NCI-H510A treated with DMSO at 0.1 percent for 48 hours (cell line): Measurements from ENCODE around the gene CDYL2.
A peak's percentile ranks its signal among the peaks of the same experiment; 100 is the strongest.
"Not testable (repeated sequence)": the region's sequence is repeated elsewhere in the genome, so short reads cannot be mapped to it uniquely, and the experiment has no call there.

ENCODE experiments used
- DNase-seq: peaks from one replicate; lab custom pipeline; 2025; lab: John Stamatoyannopoulos, UW

CDYL2 gene, protein sequence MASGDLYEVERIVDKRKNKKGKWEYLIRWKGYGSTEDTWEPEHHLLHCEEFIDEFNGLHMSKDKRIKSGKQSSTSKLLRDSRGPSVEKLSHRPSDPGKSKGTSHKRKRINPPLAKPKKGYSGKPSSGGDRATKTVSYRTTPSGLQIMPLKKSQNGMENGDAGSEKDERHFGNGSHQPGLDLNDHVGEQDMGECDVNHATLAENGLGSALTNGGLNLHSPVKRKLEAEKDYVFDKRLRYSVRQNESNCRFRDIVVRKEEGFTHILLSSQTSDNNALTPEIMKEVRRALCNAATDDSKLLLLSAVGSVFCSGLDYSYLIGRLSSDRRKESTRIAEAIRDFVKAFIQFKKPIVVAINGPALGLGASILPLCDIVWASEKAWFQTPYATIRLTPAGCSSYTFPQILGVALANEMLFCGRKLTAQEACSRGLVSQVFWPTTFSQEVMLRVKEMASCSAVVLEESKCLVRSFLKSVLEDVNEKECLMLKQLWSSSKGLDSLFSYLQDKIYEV

DNA sequence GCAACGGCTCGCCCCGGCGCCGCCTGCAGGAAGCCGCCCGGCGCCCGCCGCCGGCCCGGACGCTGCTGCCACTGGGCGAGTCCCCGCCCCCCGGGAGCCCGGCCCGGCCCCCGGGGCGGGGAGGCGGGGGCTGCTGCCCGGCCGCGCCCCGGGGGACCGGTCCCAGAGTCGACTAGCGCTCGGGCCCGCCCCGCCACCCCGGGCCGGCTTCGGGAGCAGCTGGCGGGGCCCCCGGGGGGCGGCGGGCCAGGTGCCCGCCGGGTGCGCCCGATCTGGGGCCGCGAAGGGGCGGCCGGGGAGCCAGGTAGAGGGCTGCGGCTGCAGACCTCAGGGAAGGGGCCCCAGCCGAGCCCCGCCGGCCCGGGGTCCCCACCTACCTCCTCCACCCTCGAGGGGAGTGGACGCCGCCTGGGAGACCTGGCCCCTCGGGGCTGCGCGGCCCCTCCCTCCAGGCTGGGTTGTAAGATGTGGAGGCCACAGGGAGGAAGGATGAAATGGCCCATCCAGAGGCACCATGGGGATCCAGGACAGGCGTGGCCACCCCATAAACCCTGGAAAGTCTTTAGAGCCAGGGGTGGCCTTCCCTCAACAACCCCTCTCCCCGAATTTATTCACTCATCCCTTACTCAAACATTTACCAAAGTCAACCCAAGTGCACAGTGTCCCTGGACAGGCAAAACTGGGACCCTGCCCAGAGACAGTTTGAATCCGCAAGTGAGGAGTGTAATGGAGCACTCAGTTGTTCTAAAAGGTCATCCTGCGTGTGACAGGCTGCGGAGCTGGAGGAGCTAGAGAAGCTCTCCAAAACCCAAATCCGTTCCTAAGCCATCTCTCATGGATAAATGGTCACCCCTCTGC lies at the start of gene CDYL2:
Gene CDYL2, minus strand, starts transcription at position 73 of the 858 bp plus-strand sequence. CDS start 425 bp downstream, outside the sequence.
- DNase-seq, result peak; percentile 15

DNA sequence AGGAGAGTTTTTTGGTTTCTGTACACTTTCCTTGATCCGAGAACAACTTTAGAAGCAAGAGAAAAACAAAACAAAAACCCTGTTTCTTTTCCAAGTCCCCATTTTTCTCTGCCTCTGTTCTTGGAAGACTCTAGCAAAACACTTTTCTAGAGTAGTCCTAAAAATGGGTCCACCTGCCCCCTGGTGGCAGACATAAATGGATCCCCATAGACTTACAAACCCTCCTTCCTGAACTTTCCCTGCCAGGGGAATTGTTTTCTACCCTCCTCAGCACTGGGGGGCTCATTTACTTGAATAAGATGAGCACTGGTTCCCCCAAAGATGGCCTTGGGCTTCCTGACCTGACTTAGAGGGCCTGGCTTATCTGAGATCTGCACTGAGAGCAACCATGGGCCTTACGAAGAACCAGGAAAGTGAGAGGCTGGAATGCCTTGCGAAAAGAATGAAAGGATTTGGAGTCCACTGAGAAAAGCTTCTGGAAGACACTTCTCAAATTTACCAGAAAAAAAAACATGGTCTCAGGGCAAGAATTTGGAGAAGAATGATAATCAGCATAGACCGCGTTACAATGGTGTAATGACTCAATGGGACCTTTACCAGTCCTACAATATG lies 48.0 kb upstream of the CDYL2 start:
- DNase-seq, result no peak

DNA sequence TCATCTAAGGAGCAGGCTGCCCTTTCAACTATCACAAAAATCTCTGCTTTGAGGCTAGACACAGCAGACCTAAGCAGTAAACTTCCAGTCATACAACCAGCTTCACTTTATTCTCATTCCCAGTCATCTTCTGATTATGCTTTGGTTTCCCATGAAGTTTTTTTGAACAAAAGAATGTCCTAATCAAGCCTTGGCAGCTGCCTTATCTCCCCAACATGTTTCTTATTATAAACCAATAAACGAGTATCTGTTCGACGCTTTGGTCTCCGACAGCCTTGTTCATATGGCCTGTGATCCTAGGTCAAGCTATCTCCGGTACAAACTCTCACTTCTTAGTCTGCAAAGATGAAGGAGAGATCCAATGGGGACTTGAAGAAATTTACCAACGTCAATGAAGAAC lies 47.4 kb upstream of the CDYL2 start:
- DNase-seq, result no peak

DNA sequence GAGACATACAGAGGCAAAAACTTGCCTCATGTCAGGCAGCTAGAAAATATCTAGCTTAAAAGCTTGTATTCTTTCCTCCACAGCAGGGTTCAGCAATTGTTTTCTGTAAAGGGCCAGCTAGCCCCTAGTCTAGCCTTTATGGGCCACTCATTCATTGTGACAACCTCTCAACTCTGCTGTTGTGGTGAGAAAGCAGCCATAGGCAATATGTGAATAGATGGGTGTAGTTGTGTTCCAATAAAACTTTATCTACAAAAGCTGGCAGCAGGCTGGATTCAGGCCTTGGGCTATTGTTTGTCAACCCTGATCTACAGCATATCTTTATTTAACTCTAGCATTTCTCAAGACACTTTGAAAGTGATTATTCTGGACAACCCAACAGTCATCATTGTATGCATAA lies 46.4 kb upstream of the CDYL2 start:
- DNase-seq, result no peak

DNA sequence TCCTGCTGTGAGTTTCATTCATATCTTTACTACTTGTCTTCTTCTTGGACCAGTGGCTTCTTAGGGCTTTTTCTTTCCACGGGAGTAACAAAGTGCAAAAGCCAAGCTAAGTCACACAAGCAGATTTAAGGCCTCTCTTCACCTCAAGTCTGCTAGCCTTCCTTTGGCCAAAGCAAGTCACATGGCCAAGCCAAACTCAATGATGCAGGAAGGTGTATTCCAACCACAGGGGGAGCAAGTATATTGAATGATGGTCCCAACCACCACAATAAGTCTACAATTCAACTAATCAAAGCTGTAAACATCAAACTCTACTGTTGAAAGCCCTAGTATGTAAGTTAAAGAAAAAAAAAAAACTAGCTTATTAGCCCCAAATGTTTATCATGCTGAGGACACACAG lies 44.5 kb upstream of the CDYL2 start:
- no peak for DNase-seq

DNA sequence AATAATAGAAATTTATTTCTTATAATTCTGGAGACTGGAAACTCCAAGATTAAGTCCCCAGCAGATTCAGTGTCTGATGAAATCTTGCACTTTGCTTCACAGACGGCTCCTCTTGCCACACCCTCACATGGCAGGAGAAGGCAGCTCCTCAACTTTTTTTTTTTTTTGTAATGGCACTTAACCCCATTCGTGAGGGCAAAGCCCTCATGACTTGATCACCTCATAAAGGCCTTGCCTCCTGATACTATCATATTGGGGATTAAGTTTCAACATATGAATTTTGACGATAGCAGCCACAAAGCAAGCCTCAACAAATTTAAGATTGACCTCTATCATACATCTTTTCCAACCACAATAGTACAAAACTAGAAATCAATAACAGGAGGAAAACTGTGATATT lies 42.3 kb upstream of the CDYL2 start:
- no peak for DNase-seq

DNA sequence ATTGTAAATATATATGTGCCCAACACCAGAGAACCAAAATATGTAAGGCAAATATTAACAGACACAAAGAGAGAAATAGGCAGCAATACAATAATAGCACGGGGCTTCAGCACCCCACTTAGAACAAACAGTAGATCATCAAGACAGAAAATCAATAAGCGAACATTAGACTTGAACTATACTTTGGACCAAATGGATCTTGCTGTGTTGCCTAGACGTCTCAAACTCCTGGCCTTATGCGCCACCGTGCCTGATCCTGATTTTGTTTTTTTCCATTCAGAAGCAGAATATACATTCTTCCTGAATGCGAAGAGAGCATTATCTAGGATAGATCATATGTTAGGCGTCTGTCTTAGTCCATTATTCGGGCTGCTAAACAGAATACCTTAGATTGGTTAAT lies 41.9 kb upstream of the CDYL2 start:
- no peak for DNase-seq

DNA sequence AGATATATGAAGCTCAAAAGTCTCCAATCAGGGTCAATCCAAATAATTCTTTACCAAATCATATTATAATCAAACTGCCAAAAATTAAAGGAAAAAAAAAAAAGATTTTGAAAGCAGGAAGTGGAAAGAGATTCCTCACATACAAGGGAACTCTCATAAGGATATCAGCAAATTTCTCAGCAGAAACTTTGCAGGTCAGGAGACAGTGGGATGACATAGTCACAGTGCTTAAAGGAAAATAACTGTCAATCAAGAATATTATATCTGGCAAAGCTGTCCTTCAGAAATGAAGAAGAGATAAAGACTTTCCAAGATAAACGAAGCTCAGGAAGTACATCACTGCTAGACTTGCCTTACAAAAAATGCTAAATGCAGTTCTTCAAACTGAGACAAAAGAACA lies 40.0 kb upstream of the CDYL2 start:
- DNase-seq, result no peak

DNA sequence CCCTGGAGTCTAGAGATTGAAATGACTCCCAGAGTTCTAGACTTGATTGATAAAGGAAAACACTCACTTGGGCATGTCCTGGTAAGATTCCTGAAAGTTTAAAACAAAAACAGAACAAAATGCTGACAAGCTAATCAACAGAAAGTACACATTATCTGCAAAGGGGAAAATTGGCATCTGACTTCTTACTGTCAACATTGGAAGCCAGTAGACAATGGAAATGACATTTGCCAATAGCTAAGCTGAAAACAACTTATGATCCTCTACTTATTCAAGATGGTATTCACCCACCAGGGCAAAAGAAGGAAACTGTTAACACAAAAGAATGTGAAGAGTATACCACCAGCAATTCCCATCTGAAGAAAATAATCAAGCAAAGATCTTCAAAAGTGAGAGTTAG lies 36.8 kb upstream of the CDYL2 start:
- DNase-seq, result no peak

DNA sequence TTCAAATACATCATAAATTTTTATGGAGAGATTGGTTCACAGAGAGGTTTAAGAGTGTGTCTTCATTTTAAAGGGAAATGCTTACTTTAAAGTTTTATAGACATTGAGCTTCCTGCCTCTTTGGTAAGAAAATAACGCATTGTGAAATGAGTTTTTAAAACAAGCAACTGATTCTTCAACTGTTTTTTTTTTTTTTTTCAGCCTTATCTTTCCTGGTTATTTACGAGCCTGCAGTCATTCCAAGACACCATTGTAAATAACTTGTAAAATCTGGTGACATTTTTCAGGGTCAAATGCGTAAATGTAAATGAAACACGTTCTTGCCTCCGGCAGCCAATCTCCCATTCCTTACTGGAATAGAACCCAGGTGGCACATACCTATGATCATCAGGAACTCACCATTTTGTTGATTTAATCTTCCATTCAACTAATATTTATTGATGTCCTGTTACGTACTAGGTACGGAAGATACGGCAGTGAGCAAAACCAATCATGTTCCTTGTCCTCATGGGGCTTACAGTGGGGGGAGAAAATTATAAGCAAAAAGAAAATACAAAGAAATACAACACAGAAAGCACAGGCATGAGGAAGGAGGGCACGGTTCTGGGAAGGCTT lies 33.2 kb upstream of the CDYL2 start:
- DNase-seq, result no peak

DNA sequence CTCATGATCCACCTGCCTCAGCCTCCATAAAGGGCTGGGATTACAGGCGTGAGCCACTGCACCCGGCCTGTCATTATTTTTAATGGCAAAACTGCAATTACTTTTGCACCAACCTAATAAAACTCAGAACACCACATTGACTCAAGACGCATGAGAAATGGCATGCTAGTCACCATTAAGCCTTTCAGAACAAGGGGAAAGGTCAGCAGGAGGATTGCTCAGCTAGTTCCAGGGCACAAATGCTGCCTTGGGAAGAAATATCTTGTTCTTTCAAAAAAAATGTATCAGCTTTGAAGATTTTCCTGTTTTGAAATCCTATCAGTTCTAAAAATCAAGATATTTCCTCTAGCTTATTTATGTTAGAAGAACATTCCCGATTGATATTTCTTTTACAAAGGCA lies 32.4 kb upstream of the CDYL2 start:
- no peak for DNase-seq

DNA sequence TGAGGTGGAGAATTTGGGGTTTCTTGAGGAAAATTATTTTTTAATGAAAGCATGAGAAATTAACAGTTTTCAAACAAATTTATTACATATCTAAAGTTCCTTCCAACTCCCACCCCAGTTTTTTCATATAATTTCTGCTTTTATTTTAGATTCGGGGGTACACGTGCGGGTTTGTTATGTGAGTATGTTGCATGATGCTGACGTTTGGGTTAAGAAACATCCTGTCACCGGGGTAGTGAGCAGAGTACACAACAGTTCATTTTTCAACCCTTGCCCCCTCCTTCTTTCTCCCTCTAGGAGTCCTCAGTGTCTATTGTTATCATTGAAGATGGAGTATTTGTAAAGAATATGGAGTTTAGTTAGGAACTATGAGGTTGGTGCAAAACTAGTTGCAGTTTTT lies 31.8 kb upstream of the CDYL2 start:
- no peak for DNase-seq

DNA sequence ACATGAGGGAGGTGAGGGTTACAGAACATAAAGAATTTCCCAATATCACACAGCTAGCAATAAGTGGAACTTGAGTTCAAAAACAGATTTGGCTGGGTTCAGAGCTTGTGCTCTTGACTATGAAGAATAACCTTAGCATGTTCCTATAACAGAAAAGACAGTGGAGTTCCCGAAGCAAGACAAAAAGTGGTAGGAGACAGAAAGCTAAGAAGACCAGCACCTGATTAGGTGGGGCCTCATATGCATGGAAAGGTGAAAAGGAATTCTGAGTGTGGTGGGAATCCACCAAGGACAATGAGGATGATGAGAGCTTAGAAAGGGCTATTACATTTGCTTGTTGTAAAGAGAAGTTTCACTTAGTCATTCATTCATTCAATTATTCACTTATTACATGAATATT lies 26.6 kb upstream of the CDYL2 start:
- no peak for DNase-seq

DNA sequence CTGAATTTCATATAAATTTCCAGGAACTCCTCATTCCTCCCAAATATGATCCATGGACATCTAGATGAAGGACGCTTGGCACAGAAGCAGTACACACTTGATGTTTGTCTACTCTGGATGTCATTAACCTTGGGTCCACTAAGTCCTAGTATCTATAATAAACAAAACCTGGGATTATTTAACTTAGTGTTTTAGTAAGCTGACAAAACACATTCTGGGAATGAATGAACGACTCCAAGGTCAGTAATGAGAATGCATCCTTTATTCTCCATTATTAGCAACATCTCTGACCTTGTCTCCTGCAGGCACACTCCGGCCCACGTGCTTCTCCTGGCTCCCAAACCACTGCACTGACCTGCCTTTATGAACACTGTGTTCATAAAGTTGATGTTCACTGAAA lies 24.1 kb upstream of the CDYL2 start:
- no peak for DNase-seq

DNA sequence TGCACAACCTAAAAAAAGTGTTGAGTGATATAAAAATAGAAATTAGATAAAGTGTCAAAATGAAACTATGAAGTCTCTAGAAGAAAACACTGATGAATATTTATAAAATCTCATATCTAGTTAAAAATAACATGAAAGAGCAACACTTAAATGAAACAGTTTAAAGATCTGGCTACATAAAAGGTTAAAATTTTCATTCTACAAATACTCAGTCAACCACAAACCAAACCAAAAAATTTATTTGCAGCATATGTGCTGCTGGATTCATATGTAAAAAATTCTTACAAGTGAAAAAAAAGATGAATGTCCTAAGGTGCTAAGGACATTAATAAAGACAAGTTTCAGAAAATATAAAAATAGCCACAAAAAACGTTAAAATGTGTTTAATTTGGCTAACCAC lies 22.6 kb upstream of the CDYL2 start:
- DNase-seq, result no peak

DNA sequence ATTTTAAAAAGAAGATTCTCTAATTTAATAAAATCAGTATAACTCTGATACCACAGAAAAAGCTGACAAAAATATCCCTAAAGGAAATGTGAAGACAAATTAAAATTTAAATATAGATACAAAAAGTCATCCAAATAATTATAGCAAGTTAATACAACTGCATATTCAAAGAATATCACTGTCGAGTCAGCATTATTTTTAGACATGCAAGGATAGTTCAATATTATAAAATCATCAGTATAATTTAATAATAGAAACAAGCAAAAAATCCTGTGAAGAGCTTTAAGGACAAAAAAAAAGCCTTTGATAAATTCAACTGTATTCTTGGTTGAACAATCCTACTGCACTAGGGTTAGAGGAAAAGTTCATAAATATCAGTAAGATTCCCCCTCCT lies 21.0 kb upstream of the CDYL2 start:
- DNase-seq, result no peak

DNA sequence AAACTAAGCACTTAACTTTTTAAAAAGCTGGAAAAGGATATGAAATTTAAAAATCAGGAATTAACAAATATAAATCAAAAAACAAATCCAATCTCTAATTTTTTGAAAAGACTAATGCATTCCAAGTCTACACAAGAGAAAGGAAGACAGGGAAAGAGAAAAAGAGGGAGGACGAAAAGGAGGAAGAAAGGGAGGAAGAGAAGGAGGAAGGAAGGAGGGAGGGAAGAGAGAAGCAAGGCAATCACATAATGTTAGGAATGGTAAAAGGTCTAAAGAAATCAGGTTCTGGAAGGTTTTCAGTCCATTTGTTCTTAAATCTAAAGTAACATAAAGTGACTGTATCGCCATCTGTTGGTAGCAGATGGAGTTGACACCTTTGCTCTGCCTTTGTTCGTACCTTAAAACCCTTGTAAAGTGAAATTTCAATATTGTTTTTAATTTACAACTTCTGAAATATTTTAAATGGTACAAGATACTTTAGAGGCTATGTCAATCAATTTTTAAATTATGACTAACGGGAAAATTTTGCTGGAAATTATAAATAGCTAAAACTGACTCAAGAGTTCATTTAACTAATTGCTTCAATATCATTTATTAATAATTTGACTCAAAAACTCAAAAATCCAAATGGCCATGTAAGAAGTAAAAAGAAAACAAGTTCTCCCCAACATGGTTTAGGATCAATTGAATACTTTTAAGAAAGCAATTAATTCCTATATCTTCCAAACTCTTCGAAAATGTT lies 20.4 kb upstream of the CDYL2 start:
- DNase-seq, result peak; percentile 34

DNA sequence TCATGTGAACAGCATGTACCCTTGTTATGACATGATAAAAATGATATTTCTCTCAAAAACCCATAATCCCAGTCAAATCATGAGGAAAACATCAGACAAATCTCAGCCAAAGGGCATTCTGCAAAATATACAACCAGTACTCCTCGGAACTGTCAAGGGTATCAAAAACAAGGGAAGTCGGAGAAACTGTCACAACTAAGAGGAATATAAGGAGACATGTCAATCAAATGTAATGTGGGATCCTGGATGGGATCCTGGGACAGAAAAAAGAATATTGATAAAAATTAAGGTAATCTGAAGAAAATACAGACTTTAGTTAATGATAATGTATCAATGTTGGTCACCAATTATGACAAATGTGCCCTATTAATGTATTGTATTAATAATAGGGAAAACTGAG lies 15.6 kb upstream of the CDYL2 start:
- DNase-seq, result no peak

DNA sequence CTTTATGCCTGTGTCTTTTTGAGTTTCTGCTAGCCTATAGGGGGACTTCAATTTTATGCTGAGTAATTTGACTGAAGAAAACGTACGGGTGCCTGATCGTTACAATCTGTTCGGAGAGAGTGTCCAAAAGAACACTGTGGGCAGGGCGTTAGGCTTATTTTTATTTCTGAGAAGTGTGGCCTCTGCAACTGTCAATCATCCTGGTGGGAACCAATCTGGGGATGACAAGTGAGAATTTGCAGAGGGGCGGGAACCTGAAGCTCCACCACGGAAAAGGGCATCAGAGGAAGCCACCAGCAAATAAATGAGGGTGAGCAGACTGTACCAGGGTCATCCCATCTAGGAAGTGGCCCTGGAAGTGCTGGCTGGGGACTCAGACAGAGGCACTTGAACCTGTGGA lies 12.0 kb upstream of the CDYL2 start:
- DNase-seq, result no peak

DNA sequence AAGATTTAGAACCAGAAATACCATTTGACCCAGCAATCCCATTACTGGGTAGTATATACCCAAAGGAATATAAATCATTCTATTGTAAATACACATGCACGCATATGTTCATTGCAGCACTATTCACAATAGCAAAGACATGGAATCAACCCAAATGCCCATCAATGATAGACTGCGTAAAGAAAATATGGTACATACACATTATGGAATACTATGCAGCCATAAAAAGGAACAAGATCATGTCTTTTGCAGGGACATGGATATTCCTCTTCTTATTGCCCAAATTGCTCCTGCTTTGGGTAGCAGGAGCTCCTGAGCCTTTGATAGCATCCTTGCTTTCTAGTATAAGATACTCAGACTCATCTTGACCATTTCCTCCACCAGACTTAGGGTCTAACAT lies 10.9 kb upstream of the CDYL2 start:
- not testable (repeated sequence) for DNase-seq

DNA sequence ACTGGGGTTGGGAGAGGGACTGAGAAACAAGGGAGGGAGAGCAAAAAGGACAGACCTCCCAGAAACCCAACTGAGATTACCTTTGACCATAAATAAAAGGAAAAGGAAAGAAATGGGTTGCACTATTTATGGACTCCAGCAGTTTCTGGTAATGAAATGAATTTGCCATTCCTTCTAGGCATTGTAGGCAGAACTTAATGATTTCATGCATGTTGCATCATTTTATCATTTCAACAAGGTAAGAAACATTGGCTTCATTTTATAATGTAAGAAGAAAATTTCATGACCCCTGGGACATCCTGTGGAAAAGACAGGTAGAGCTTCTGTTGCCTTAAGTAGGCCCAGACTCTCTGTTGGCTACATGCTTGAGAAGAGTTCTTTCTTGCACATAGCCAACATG lies 8.2 kb upstream of the CDYL2 start:
- DNase-seq, result no peak

DNA sequence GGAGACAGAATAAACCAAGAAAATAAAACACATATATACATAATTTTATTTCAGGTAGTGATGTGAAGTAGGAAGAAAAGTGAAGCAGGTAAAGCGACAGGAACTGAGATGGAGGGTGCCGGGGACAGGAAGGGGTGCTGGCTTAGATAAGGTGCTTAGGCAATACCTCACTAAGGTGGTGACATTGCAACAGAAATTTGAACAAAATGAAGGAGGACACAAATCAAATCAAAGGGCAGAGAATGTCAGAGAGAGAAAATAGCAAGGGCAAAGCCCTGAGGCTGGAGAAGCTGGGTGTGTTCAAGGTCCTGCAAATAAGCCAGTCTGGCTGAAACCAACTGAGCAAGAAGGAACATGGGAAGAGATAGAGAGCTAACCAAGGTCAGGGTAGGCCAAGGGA lies 5.0 kb upstream of the CDYL2 start:
- no peak for DNase-seq
